ENCODE measurements around the gene RP9. TPM values are rescaled to one million over a fixed set of nuclear protein-coding genes. Genes with fewer than 3 reads are reported as not detected.
A peak's percentile ranks its signal among the peaks of the same experiment; 100 is the strongest.
"Not testable (repeated sequence)": the region's sequence is repeated elsewhere in the genome, so short reads cannot be mapped to it uniquely, and the experiment has no call there.

The RP9 gene
- total and polyA plus RNA-seq, 7 experiments from 2014 or later: 12.7 to 23.3 (median 20.4) TPM

DNA sequence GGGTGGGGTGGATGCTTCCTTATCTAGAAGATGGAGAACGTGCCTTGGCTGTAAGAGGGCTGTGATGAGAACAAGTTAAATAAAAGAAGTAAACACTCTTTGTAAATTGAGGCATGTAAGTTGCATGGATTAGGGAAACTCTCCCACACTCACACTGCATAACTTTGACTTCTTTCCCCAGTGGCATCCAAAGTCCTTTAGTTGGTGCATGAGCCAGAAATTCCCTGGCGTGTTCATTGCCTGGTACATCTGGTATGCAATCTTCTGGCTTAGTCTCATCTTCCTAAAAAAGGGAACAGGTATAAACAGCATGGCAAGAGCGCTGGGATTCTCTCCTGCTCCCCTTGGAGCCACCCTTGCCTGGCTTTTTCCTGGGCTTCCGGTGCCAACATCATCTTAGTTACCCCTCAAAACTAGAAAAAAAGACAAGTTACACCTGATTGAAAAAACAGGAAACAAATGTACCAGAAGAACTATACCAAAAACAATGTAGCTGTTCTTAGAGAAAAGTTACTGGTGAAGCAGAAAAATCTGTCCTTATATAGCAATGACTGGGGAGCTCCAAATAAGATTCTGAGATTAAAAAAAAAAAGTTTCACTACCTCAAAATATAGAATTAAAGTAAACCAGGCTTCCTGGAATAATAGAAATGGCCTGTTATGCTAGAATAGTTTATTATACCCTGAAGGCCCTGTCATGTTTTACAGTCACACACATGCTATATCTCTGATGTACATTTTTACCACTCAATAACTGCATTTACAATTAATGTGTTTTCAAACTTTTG, 9.9 kb downstream of the RP9 start:
- Histone ChIP-seq H3K27ac (ENCODE audit: low read depth, low read length) (no peak overlapping the region), H3K27me3 (ENCODE audit: control insufficient read depth in 2 of 2, insufficient read depth in 2 of 2, low read length in 2 of 2) (no peaks in the 10 kb centered on the region), H3K4me1 (ENCODE audit: control insufficient read depth in 2 of 2, insufficient read depth in 2 of 2, low read length in 2 of 2) (no peaks in the 10 kb centered on the region), H3K36me3 (ENCODE audit: control insufficient read depth in 2 of 3, insufficient read depth in 3 of 3, low read length in 3 of 3) (peaks cover 3 to 71% (median 8%) of the 10 kb centered on the region in 3 experiments), H3K9me3 (ENCODE audit: control insufficient read depth in 2 of 3, low read length in 3 of 3) (no peaks in the 10 kb centered on the region), H3K4me3 (ENCODE audit: low read length) (no peak overlapping the region)
- ATAC-seq: no peak
- CTCF ChIA-PET: interaction anchor here (1.9 kb wide), 1 partner anchor 253 kb away, joined by 6 read pairs; no protein-coding TSS in a partner anchor
- no peak for DNase-seq
- intact Hi-C loops (cut with micrococcal nuclease): no loop called here
- peak overlapping the region in 4 of 9 donors; percentile 5 to 84 (median 70) for H3K27ac Mint-ChIP-seq
- H3K4me3 Mint-ChIP-seq: no peak overlapping the region
- POLR2A ChIA-PET: no interaction called here
- H3K9me3 Mint-ChIP-seq: no peaks in the 10 kb centered on the region
- peaks cover 0 to 28% (median 13%) of the 10 kb centered on the region in 7 donors for H3K4me1 Mint-ChIP-seq
- H3K27me3 Mint-ChIP-seq: no peaks in the 10 kb centered on the region
- peaks cover 9 to 39% (median 11%) of the 10 kb centered on the region in 5 donors for H3K36me3 Mint-ChIP-seq

DNA sequence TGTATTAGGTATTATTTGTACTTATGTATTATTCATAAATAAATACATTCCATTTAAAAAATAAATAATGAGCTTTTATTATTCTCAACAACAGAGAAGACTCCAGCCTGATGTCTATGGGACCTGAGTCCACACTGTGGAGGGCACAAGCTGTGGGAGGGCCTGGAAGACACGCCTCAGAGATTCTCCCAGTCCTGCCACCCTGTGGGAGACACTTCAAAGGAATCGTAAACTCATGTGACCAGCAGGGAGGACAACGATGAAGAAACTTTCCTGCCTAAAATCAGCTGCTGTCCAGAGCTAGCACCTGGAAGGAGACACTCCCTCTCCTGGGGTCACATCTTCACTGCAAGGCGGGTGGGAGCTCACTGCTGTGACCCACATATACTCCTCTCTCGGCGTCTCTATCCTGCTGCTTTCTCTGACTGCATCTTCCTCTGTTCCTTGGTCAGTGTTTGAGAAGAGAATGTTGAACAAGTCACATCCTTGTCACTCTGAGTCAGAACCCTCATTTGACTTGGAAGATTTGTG, 14.4 kb downstream of the RP9 start:
- Mint-ChIP-seq H3K27ac (peak overlapping the region in 1 of 9 donors; percentile 1), H3K36me3 (peaks cover 6 to 45% (median 16%) of the 10 kb centered on the region in 5 donors)
- H3K9me3 ChIP-seq (ENCODE audit: control insufficient read depth in 2 of 3, low read length in 3 of 3); H3K4me3 Mint-ChIP-seq; CTCF ChIA-PET; H3K4me1 ChIP-seq (ENCODE audit: control insufficient read depth in 2 of 2, insufficient read depth in 2 of 2, low read length in 2 of 2); H3K27me3 ChIP-seq (ENCODE audit: control insufficient read depth in 2 of 2, insufficient read depth in 2 of 2, low read length in 2 of 2); H3K27me3 Mint-ChIP-seq; ATAC-seq; intact Hi-C loops (cut with micrococcal nuclease); H3K4me3 ChIP-seq (ENCODE audit: low read length); POLR2A ChIA-PET; H3K4me1 Mint-ChIP-seq; H3K9me3 Mint-ChIP-seq; DNase-seq; H3K27ac ChIP-seq (ENCODE audit: low read depth, low read length): not testable (repeated sequence)
- H3K36me3 ChIP-seq (ENCODE audit: control insufficient read depth in 2 of 3, insufficient read depth in 3 of 3, low read length in 3 of 3): peaks cover 3 to 64% (median 8%) of the 10 kb centered on the region in 3 experiments

DNA sequence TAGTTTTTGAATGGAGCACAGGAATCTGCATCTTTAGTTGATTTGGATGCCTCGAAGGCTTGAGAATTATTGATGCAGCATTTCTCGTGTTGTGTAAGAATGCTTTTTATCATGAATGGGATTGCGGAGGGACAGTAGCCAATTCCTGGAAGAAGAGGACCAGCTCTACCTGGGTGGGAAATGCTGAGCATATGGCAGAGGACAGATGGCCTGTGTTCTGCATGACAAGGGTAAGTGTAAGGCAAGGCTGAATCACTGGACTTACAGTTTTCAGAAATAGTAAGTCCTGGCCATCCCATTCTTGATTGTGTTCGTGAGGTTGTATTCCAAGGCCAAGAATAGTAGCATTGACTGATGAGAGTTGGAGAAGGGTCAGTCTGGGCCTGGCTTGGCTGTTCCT, 15.9 kb downstream of the RP9 start:
- ChIA-PET POLR2A (no interaction called here), CTCF (no interaction called here)
- no peaks in the 10 kb centered on the region for H3K27me3 ChIP-seq (ENCODE audit: control insufficient read depth in 2 of 2, insufficient read depth in 2 of 2, low read length in 2 of 2)
- peak overlapping the region in 3 of 9 donors; percentile 2 to 72 (median 19) for H3K27ac Mint-ChIP-seq
- H3K4me3 Mint-ChIP-seq: no peak overlapping the region
- intact Hi-C loops (cut with micrococcal nuclease): loop anchor here in 1 of 2 donors (2.0 kb wide), 1 partner anchor 16 kb away; the partner anchor contains the start of gene RP9
- no peaks in the 10 kb centered on the region for H3K4me1 Mint-ChIP-seq
- peaks cover 3 to 48% (median 8%) of the 10 kb centered on the region in 3 experiments for H3K36me3 ChIP-seq (ENCODE audit: control insufficient read depth in 2 of 3, insufficient read depth in 3 of 3, low read length in 3 of 3)
- ATAC-seq (no peak), DNase-seq (no peak)
- H3K4me3 ChIP-seq (ENCODE audit: low read length): no peak overlapping the region
- H3K27me3 Mint-ChIP-seq: no peaks in the 10 kb centered on the region
- H3K27ac ChIP-seq (ENCODE audit: low read depth, low read length): no peak overlapping the region
- H3K4me1 ChIP-seq (ENCODE audit: control insufficient read depth in 2 of 2, insufficient read depth in 2 of 2, low read length in 2 of 2): no peaks in the 10 kb centered on the region
- no peaks in the 10 kb centered on the region for H3K9me3 Mint-ChIP-seq
- H3K36me3 Mint-ChIP-seq: peaks cover 6 to 36% (median 16%) of the 10 kb centered on the region in 5 donors
- no peaks in the 10 kb centered on the region for H3K9me3 ChIP-seq (ENCODE audit: control insufficient read depth in 2 of 3, low read length in 3 of 3)

DNA sequence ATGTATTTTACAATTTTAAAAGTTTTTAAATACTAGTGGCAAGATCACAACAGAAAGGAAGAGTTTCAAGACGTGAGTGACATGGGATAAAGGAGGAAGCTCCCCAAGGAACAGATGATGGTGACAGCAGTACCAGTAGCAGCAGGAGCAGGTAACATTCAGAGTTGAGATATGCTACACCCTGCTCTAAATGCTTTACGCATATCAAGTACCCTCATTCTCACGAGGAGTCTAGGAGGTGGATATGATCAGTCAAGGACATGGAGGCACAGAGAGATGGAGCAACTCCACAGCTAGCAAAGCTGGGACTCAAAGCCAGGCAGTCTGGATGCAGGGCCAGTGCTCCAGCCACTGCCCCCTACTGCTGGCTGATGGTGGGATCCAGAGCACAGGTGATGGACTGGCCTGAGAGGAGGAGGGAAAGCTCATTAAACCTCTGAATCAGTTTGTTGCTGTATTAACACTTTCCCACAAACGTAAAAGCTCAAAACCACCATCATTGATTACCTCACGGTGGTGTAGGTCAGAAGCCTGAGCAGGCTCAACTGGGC, 17.5 kb downstream of the RP9 start:
- ATAC-seq (no peak), DNase-seq (no peak)
- Mint-ChIP-seq H3K27ac (no peak overlapping the region), H3K36me3 (peaks cover 6 to 28% (median 11%) of the 10 kb centered on the region in 5 donors), H3K9me3 (no peaks in the 10 kb centered on the region), H3K27me3 (no peaks in the 10 kb centered on the region), H3K4me3 (no peak overlapping the region), H3K4me1 (no peaks in the 10 kb centered on the region)
- Histone ChIP-seq H3K4me1 (ENCODE audit: control insufficient read depth in 2 of 2, insufficient read depth in 2 of 2, low read length in 2 of 2) (no peaks in the 10 kb centered on the region), H3K9me3 (ENCODE audit: control insufficient read depth in 2 of 3, low read length in 3 of 3) (no peaks in the 10 kb centered on the region), H3K27ac (ENCODE audit: low read depth, low read length) (no peak overlapping the region), H3K27me3 (ENCODE audit: control insufficient read depth in 2 of 2, insufficient read depth in 2 of 2, low read length in 2 of 2) (no peaks in the 10 kb centered on the region), H3K36me3 (ENCODE audit: control insufficient read depth in 2 of 3, insufficient read depth in 3 of 3, low read length in 3 of 3) (peaks cover 0 to 34% (median 7%) of the 10 kb centered on the region in 3 experiments), H3K4me3 (ENCODE audit: low read length) (no peak overlapping the region)
- ChIA-PET CTCF (no interaction called here), POLR2A (no interaction called here)
- intact Hi-C loops (cut with micrococcal nuclease): loop anchor here in 1 of 2 donors (2.0 kb wide), 1 partner anchor 17 kb away; the partner anchor contains the start of gene RP9

DNA sequence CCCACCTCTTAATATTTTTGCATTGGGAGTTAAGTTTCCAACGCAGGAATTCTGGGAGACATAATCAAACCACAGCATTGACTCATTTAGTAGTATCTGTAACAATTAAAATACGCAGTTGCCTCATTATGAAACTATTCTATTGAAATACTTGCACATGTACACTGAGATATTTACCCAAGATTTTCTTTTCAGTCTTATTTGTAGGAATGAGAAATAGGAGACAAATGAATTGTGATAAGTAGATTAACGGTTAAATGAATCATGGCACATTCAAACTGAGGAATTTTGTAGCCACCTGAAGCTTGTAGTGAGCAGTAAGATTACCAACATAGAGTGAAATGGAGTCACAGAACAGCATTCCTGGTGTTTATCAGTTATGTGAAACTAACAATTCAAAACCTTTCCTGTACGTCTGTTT, 18.1 kb downstream of the RP9 start:
- Mint-ChIP-seq H3K36me3 (peaks cover 5 to 22% (median 10%) of the 10 kb centered on the region in 5 donors), H3K9me3 (peaks cover 0 to 3% (median 0%) of the 10 kb centered on the region in 11 donors), H3K4me3 (no peak overlapping the region), H3K4me1 (no peaks in the 10 kb centered on the region), H3K27ac (no peak overlapping the region), H3K27me3 (no peaks in the 10 kb centered on the region)
- ATAC-seq (no peak), DNase-seq (no peak)
- H3K27ac ChIP-seq (ENCODE audit: low read depth, low read length): no peak overlapping the region
- no peak overlapping the region for H3K4me3 ChIP-seq (ENCODE audit: low read length)
- ChIA-PET CTCF (no interaction called here), POLR2A (no interaction called here)
- no peaks in the 10 kb centered on the region for H3K4me1 ChIP-seq (ENCODE audit: control insufficient read depth in 2 of 2, insufficient read depth in 2 of 2, low read length in 2 of 2)
- intact Hi-C loops (cut with micrococcal nuclease): no loop called here
- peaks cover 0 to 28% (median 2%) of the 10 kb centered on the region in 3 experiments for H3K36me3 ChIP-seq (ENCODE audit: control insufficient read depth in 2 of 3, insufficient read depth in 3 of 3, low read length in 3 of 3)
- no peaks in the 10 kb centered on the region for H3K27me3 ChIP-seq (ENCODE audit: control insufficient read depth in 2 of 2, insufficient read depth in 2 of 2, low read length in 2 of 2)
- H3K9me3 ChIP-seq (ENCODE audit: control insufficient read depth in 2 of 3, low read length in 3 of 3): no peaks in the 10 kb centered on the region

DNA sequence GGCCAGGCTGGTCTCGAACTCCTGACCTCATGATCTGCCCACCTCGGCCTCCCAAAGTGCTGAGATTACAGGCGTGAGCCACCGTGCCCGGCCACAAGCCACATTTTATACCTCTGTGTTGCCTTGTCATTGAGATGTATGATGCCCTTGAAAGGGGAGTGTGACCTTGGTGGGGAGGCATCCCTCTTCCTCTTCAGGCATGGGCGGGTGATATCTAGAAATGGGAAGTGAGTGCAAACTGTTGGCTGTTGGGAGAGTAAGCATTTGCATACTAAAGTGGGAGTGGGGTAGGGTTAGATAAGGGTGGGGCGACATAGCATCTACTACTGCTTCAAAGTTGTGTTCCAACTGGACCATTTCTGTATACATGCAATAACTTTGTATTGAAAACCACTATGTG, 20.1 kb downstream of the RP9 start:
- intact Hi-C loops (cut with micrococcal nuclease): no loop called here
- peaks cover 0 to 3% (median 0%) of the 10 kb centered on the region in 5 donors for H3K27me3 Mint-ChIP-seq
- POLR2A ChIA-PET: no interaction called here
- H3K9me3 ChIP-seq (ENCODE audit: control insufficient read depth in 2 of 3, low read length in 3 of 3): no peaks in the 10 kb centered on the region
- no peak for ATAC-seq
- DNase-seq: no peak
- H3K4me3 Mint-ChIP-seq: no peak overlapping the region
- CTCF ChIA-PET: no interaction called here
- H3K36me3 Mint-ChIP-seq: peaks cover 0 to 13% (median 2%) of the 10 kb centered on the region in 5 donors
- peaks cover 0 to 16% (median 0%) of the 10 kb centered on the region in 3 experiments for H3K36me3 ChIP-seq (ENCODE audit: control insufficient read depth in 2 of 3, insufficient read depth in 3 of 3, low read length in 3 of 3)
- no peak overlapping the region for H3K27ac Mint-ChIP-seq
- no peaks in the 10 kb centered on the region for H3K4me1 ChIP-seq (ENCODE audit: control insufficient read depth in 2 of 2, insufficient read depth in 2 of 2, low read length in 2 of 2)
- H3K27ac ChIP-seq (ENCODE audit: low read depth, low read length): no peak overlapping the region
- no peaks in the 10 kb centered on the region for H3K4me1 Mint-ChIP-seq
- peaks cover 0 to 6% (median 0%) of the 10 kb centered on the region in 11 donors for H3K9me3 Mint-ChIP-seq
- no peak overlapping the region for H3K4me3 ChIP-seq (ENCODE audit: low read length)
- no peaks in the 10 kb centered on the region for H3K27me3 ChIP-seq (ENCODE audit: control insufficient read depth in 2 of 2, insufficient read depth in 2 of 2, low read length in 2 of 2)
